Activated T-cell treated with anti-CD3 and anti-CD28 coated beads for 4 hours (primary cell): ENCODE results near the gene CMPK2.

Experiments used
- DNase-seq: peaks from one replicate; pipeline ENCODE4 v3.0.0-alpha.2; 2020

CMPK2 gene

GRCh38 chr2:6808426-6808825, 57.3 kb downstream of the CMPK2 start:
- no peak for DNase-seq

GRCh38 chr2:6806604-6807003, 59.1 kb downstream of the CMPK2 start:
- no peak for DNase-seq

- DNase-seq: no peak
These were observed 65.2 kb downstream of the CMPK2 start for GRCh38 chr2:6800553-6800952.
